ENCODE results near the gene PGBD4.

Gene PGBD4

DNA sequence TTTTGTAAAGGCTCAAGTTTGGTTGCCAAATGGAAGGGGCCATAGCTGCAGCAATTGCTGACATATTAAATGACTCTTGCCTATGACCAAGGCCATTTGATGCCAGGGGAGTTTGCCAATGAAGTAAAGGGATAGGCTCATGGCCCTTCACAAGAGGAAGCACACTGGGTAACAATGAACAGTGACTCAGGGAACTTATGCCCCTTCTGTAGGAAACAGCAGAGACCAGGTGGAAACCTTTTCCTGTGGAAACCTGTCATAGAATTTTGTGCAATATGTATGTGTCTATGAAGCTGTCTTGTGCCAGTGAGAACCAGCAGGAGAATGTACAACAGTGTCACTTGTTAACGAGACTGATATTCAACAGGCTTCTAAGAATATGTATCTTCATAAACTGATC, 37.4 kb upstream of the PGBD4 start:
- no peak for DNase-seq (ENCODE audit: low read depth)
- no peak for TF ChIP-seq CTCF (IDR thresholded peaks at IDR 0.05; ENCODE audit: control insufficient read depth, extremely low read depth, insufficient read depth)
- H3K4me3 ChIP-seq (ENCODE audit: low read depth, low read length): no peak overlapping the region

DNA sequence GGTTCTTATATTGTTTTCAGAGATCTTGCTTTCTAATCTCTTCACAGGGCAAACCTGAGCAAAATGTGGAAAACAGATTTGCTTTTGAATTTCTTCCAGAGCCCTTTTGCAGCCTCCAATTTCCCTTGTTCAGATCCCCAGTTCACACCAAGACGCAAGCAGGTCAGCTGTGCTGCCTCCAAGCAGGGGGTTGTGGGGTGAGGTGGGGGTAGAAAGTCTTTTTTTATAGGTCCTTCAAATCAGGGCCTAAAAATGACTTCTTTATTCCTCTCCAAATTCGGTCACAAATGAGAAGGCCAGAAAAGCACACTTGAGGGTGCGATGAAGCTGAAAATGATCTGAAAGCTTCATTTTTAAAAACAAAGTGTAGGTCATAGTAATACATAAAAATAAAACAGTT, 36.6 kb upstream of the PGBD4 start:
- no peak overlapping the region for H3K4me3 ChIP-seq (ENCODE audit: low read depth, low read length)
- DNase-seq (ENCODE audit: low read depth): no peak
- no peak for TF ChIP-seq CTCF (IDR thresholded peaks at IDR 0.05; ENCODE audit: control insufficient read depth, extremely low read depth, insufficient read depth)

DNA sequence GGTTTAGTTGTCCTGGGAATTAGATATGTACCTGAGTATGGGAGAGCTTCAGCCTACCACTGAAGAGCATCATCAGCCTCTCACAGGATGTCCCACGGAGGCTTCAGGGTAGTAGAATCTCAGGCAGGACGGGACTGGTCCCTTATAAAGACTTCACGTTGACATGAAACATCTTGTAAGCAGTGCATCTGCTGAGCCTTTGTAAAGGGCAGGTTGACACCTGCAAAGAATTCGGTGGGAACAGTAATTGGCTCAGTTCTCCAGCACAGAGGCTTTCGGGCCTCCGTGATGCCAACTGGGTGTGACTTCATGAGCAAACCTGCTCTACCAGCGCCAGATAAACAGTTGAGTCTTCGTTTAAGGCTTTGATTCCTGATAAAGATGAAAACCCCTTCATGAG, 35.9 kb upstream of the PGBD4 start:
- no peak for DNase-seq (ENCODE audit: low read depth)
- no peak for TF ChIP-seq CTCF (IDR thresholded peaks at IDR 0.05; ENCODE audit: control insufficient read depth, extremely low read depth, insufficient read depth)

DNA sequence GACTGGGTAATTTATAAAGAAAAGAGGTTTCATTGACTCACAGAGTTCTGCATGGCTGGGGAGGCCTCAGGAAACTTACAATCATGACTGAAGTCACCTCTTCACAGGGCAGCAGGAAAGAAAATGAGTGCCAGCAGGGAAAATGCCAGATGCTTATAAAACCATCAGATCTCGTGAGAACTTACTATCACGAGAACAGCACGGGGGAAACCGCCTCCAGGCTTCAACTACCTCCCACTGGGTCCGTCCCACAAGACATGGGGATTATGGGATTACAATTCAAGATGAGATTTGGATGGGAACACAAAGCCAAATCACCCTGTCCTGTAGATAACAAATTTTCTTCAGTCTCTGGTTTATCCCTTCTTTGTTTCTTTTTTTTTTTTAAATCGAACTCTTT, 31.9 kb upstream of the PGBD4 start:
- no peak for DNase-seq (ENCODE audit: low read depth)
- no peak overlapping the region for H3K4me3 ChIP-seq (ENCODE audit: low read depth, low read length)
- TF ChIP-seq CTCF (IDR thresholded peaks at IDR 0.05; ENCODE audit: control insufficient read depth, extremely low read depth, insufficient read depth): no peak

More for the DNA sequence above, 35.9 kb upstream of the PGBD4 start:
- H3K4me3 ChIP-seq (ENCODE audit: low read depth, low read length): no peak overlapping the region

DNA sequence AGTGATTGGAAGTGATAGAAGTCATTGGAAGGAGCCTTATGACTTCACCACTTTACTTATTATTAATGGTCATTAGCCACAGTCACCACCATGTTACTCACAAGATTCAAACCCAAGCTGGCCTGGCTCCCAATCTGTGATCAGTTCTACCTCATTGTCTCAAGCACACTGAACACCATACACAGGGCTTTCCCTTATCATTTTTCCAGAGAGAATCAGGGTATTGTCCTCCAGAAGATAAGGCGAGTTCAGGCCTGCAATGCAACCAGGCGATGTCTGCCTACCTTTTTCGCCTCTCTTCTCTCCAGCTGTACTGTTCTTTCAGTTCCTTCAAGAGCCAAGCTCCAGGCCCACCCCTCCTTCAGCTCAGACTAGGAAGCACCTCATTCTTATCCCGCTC, 25.1 kb upstream of the PGBD4 start:
- H3K4me3 ChIP-seq (ENCODE audit: low read depth, low read length): no peak overlapping the region
- DNase-seq (ENCODE audit: low read depth): no peak
- no peak for TF ChIP-seq CTCF (IDR thresholded peaks at IDR 0.05; ENCODE audit: control insufficient read depth, extremely low read depth, insufficient read depth)

DNA sequence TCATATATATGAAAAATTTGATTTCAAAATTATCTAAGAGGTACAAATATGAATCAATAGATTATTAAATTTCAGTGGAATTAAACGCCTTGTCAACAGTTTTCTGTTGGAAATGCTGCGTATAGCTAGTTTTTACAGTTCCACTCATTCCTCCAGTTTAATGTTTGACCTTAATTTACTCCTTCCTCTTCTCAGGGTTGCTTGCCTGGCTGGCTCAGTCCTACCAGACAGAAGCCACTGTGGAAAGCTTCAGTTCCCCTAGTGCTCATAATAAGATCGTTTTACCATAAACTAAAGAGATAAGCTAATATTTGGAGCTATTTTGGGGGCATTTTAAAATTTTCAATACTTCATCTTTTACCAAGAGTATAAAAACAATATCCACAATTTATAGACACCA, 23.0 kb upstream of the PGBD4 start:
- DNase-seq (ENCODE audit: low read depth): no peak
- H3K4me3 ChIP-seq (ENCODE audit: low read depth, low read length): no peak overlapping the region
- no peak for TF ChIP-seq CTCF (IDR thresholded peaks at IDR 0.05; ENCODE audit: control insufficient read depth, extremely low read depth, insufficient read depth)

DNA sequence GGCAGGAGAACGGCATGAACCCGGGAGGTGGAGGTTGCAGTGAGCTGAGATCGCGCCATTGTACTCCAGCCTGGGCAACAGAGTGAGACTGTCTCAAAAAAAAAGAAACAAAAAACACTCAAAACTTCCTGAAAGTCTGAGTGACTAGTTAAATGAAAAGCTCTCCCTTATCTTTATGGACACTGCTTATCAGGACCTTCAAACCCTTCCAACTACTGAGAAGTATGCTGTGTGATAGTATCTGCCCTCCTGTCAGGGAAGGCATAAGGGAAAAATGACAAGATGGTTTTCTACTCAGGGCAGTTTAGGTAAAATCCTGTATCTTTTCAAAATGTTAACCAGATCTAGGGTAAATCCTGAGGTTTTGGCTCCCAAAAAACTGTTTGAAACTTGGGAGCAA, 22.0 kb upstream of the PGBD4 start:
- no peak for DNase-seq (ENCODE audit: low read depth)
- H3K4me3 ChIP-seq (ENCODE audit: low read depth, low read length): no peak overlapping the region
- no peak for TF ChIP-seq CTCF (IDR thresholded peaks at IDR 0.05; ENCODE audit: control insufficient read depth, extremely low read depth, insufficient read depth)
